ENCODE data around the gene FBXO11.

The FBXO11 gene

DNA sequence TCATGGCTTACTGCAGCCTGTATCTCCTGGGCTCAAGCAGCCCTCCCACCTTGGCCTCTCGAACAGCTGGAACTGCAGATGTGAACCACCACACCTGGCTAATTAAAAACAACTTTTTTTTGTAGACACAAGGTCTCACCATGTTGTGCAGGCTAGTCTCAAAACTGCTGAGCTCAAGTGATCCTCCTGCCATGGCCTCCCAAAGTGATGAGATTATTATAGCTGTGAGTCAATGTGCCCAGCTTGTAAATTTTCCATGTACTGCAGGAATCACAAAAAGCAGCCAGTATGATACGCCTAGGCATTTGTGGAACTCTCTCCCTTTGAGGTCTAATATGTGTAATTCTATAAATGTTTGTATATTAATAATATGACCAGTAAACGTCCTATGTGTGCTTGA, 63.5 kb downstream of the FBXO11 start:
- no peak overlapping the region for H3K27ac Mint-ChIP-seq
- peaks cover 11% of the 10 kb centered on the region for H3K36me3 Mint-ChIP-seq
- no peaks in the 10 kb centered on the region for H3K27me3 Mint-ChIP-seq

DNA sequence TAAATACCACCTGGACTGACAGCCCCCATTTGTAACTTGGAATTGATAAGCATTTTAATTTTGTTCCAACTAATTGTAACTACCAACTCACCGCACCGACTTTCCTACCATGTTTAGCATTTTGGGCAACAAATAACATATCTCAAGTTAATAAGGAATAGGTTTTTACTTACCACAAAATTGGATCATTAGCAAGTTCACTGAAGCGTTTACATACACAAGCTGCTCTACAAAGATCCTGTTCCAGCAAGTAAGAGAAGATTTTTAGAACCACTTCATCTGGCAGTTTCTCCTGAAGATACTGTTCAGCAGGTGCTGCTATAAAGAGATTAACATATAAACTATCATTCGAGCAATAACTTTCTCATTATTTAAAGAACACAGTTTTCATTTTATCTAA, 67.6 kb downstream of the FBXO11 start:
- Mint-ChIP-seq H3K36me3 (peaks cover 25% of the 10 kb centered on the region), H3K27me3 (no peaks in the 10 kb centered on the region), H3K4me1 (peaks cover 5% of the 10 kb centered on the region), H3K9me3 (no peaks in the 10 kb centered on the region), H3K4me3 (no peak overlapping the region), H3K27ac (no peak overlapping the region)
- ATAC-seq = no peak

More for the DNA sequence above, 63.5 kb downstream of the FBXO11 start:
- Mint-ChIP-seq H3K4me1 (peaks cover 25% of the 10 kb centered on the region), H3K9me3 (no peaks in the 10 kb centered on the region), H3K4me3 (no peak overlapping the region)
- ATAC-seq = no peak

DNA sequence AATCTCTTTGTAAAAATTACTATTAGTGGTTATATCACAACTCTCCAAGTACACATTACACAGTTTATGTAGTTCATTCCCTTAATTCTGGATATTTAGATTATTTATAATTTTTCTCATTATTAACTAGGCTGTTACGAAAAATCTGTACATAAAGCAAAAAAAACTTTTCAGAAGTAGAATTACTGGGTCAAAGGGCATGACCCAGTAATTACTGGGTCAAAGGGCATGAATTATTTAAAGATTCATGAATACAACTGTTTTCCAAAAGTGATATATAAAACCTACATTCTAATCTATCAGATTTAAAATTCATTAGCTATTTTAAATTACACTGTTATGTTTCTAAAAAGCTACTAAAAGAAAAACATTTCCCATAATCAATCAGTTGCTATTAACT, 68.0 kb downstream of the FBXO11 start:
- Mint-ChIP-seq H3K9me3 (no peaks in the 10 kb centered on the region), H3K27me3 (no peaks in the 10 kb centered on the region), H3K4me3 (no peak overlapping the region), H3K4me1 (peaks cover under 1% of the 10 kb centered on the region), H3K36me3 (peaks cover 25% of the 10 kb centered on the region), H3K27ac (no peak overlapping the region)
- ATAC-seq = no peak

DNA sequence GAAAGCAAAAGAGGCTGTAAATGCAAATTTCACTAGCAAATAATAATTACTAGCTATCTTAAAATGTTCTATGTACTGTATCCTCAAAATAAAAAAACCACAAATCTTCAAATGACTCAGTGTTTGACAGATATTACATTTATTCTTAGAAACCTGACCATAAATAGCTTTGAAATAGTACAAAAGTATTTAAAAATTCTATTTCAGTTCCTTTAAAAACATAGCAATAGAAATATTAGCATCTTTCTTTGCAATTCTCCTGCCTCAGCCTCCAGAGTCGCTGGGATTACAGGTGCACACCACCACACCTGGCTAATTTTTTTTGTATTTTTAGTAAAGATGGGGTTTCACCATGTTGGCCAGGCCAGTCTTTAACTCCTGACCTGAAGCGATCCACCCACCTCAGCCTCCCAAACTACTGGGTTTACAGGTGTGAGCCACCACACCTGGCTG, 72.8 kb downstream of the FBXO11 start:
- no peaks in the 10 kb centered on the region for H3K4me1 Mint-ChIP-seq
- no peak overlapping the region for H3K27ac Mint-ChIP-seq
- H3K27me3 Mint-ChIP-seq = no peaks in the 10 kb centered on the region
- H3K9me3 Mint-ChIP-seq = no peaks in the 10 kb centered on the region
- peaks cover 39% of the 10 kb centered on the region for H3K36me3 Mint-ChIP-seq
- peak; percentile 47 for ATAC-seq
- H3K4me3 Mint-ChIP-seq = no peak overlapping the region

DNA sequence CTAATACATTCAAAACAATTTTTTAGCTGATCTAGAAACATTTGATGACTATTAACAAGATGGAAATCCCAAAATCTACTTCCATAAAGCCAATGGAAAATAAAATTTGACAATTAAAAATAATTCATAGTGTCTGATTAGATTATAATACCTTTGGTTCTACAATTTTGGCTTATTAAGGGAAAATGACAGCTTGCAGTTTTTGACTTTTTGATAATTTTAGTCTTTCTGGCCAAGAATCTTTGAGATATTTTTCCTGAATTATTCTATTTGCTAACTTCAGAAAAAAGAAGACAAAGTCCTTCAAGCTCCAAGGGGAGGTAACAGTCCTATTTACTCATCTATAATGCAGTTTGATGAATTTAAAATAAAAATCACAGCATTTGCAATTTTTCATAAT, 83.8 kb downstream of the FBXO11 start:
- Mint-ChIP-seq H3K4me3 (no peak overlapping the region), H3K4me1 (peaks cover 7% of the 10 kb centered on the region), H3K36me3 (peaks cover 38% of the 10 kb centered on the region), H3K27me3 (no peaks in the 10 kb centered on the region), H3K9me3 (no peaks in the 10 kb centered on the region), H3K27ac (no peak overlapping the region)
- ATAC-seq = no peak

DNA sequence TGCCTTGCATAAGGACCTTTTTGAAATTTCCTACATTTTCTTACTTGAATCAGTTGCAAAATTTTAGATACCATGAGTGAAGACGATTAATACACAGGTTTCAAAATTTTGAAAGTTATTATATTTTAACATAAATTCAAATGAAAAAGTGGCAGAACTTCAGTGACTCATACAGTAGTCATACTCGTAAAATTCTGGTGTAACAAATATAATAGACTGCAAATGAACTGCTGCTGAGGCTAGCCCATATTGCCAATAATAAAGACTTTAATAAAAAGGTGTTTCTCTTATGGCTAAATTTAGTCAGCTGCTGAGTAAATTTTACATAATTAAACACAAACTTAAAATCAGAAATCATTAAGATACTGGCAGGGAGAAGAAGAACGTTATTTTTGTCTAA, 86.5 kb downstream of the FBXO11 start:
- no peak for ATAC-seq
- Mint-ChIP-seq H3K9me3 (no peaks in the 10 kb centered on the region), H3K27me3 (no peaks in the 10 kb centered on the region), H3K27ac (no peak overlapping the region), H3K4me3 (no peak overlapping the region), H3K4me1 (peaks cover 24% of the 10 kb centered on the region), H3K36me3 (peaks cover 51% of the 10 kb centered on the region)

DNA sequence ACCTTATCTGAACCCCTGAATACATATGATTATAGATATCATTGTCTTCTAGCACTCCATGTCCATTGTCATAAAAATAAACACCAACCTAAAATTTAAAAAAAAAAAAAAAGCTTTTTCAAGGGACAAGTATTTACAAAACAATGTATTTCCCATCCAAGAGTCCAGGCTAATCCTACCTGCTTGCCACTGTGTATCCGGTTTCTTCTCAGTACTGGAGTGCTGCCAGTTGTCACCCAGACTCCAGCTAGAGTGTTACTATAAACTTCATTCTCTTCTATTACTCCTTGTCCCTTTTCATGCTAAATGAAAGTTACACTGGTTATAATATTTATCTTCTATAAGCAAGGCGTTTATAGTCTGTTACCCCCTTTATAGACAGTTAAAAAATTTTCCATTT, 87.5 kb downstream of the FBXO11 start:
- Mint-ChIP-seq H3K4me3 (no peak overlapping the region), H3K27ac (peak overlapping the region; percentile 44), H3K27me3 (no peaks in the 10 kb centered on the region)

DNA sequence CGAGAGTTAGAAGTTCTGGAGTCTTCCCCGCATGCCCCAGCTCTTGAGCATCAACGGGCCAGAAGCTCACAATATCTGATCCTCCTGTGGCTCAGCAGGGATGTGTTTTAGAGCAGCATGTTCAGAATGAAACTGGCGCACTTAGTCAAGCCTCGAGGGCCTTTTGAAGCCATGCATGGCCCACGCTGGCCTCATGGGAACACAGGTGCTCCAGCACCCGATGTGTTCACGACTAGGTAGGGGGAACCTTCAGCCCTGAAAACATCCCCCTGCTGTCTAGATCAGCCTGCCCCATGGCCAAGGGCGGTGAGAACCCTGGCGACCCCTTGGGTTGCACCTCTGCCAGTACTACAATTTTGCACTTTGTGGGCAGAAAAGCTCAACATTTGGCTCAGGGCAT, 90.5 kb downstream of the FBXO11 start:
- peak; percentile 94 for ATAC-seq
- Mint-ChIP-seq H3K36me3 (peaks cover 72% of the 10 kb centered on the region), H3K27me3 (no peaks in the 10 kb centered on the region), H3K4me1 (peaks cover 33% of the 10 kb centered on the region), H3K4me3 (no peak overlapping the region), H3K27ac (peak overlapping the region; percentile 71), H3K9me3 (no peaks in the 10 kb centered on the region)

More for the DNA sequence above, 87.5 kb downstream of the FBXO11 start:
- Mint-ChIP-seq H3K36me3 (peaks cover 53% of the 10 kb centered on the region), H3K4me1 (peaks cover 24% of the 10 kb centered on the region), H3K9me3 (no peaks in the 10 kb centered on the region)
- no peak for ATAC-seq

DNA sequence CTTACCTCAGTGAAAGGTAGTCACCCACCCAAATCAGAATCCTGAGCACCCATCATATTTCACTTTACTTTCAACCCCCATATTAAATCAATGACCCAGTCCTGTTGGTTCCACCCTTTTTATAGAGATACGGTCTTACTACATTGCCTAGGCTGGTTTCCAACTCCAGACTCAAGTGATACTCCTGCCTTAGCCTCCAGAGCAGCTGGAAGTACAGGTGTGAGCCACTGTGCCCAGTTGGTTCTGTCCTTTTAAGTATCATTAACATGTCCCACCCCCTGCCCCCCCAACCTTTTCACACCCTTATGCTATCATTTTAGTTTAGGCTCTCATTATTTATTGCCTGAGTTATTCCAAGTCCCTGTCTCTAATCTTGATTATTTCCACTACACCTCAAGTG, 94.6 kb downstream of the FBXO11 start:
- Mint-ChIP-seq H3K4me1 (peaks cover 18% of the 10 kb centered on the region), H3K36me3 (peaks cover 66% of the 10 kb centered on the region), H3K9me3 (no peaks in the 10 kb centered on the region), H3K4me3 (no peak overlapping the region), H3K27me3 (no peaks in the 10 kb centered on the region), H3K27ac (peak overlapping the region; percentile 67)
- ATAC-seq = no peak

DNA sequence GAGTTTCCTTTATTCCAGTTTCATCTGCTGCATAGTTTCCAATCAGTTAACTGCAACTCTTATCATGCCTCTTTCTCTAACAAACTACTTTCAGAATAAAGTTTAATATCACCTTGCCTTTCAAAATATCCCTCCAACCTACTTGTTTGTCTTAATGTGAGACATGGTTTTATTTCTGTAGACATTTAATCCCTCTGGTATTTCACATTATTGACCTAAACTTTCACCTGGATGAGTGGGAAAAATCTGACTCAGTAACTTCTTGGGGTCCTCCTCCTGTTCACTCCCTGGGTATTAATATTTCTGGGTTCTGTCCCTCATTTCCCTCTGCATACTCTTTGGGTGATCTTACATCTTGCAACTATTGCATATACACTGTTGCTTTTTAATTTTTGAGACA, 95.4 kb downstream of the FBXO11 start:
- ATAC-seq = no peak
- Mint-ChIP-seq H3K36me3 (peaks cover 67% of the 10 kb centered on the region), H3K9me3 (no peaks in the 10 kb centered on the region), H3K27ac (peak overlapping the region; percentile 67), H3K4me1 (peaks cover 10% of the 10 kb centered on the region), H3K4me3 (no peak overlapping the region), H3K27me3 (no peaks in the 10 kb centered on the region)

DNA sequence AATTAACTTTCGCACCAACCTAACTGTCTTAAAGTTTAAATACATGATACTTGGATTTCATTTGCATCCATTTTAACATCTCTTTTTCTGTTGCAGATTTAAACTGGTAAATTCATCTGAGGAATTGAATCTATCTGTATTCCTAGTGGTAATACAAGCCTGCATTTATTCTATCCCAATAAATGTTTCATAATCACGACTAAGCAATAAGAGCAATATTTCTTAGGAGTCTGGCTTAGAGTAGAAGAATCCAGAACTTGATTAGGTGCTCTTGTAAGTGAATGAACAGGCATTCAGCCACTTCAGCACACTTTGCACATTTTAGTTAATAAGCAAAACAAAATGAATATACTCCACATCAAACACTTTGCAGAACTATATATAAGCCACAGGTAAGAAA, 96.4 kb downstream of the FBXO11 start:
- no peaks in the 10 kb centered on the region for H3K9me3 Mint-ChIP-seq
- no peak for ATAC-seq
- no peaks in the 10 kb centered on the region for H3K27me3 Mint-ChIP-seq
- H3K27ac Mint-ChIP-seq = no peak overlapping the region
- H3K36me3 Mint-ChIP-seq = peaks cover 70% of the 10 kb centered on the region
- peaks cover 10% of the 10 kb centered on the region for H3K4me1 Mint-ChIP-seq
- H3K4me3 Mint-ChIP-seq = no peak overlapping the region

DNA sequence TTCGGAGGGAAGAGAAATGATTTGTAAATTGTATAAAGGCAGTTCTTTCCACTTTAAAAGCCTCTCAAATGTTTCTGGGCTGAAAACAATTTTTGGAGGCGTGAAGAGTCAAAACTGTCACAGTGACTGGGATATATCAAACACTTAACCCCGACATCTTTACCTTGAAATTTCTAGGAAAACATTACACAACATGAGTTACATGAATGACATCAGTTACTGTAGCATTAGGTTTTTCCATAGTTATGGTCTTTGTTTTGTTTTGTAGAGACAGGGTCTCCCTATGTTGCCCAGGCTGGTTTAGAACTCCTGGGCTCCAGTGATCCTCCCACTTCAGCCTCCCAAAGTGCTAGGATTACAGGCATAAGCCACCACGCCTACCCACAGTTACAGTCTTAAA, 97.7 kb downstream of the FBXO11 start:
- Mint-ChIP-seq H3K9me3 (no peaks in the 10 kb centered on the region), H3K4me3 (no peak overlapping the region), H3K36me3 (peaks cover 73% of the 10 kb centered on the region), H3K4me1 (peaks cover 10% of the 10 kb centered on the region), H3K27ac (no peak overlapping the region), H3K27me3 (no peaks in the 10 kb centered on the region)
- no peak for ATAC-seq

DNA sequence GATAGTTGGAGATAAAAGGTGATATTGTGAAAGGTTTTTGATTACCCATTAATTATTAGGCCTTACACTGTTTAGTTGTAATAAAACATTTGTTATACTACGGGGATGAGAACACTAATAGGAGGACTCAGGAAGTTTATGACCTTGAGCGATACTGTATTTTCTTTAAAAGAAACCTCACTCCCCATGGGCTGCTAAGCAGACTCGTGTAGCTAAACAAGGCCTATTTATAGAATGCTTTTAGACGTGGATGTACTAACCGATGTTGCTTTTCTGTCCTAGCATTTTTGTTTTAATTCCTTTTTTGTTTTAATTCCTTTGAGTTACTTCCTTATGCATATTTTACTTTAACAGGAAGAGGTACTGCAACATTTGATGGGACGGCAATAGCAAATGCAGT, 100.4 kb downstream of the FBXO11 start:
- H3K9me3 Mint-ChIP-seq = peaks cover 4% of the 10 kb centered on the region
- H3K4me1 Mint-ChIP-seq = no peaks in the 10 kb centered on the region
- H3K4me3 Mint-ChIP-seq = no peak overlapping the region
- H3K36me3 Mint-ChIP-seq = peaks cover 60% of the 10 kb centered on the region
- no peak for ATAC-seq
- H3K27ac Mint-ChIP-seq = no peak overlapping the region
- H3K27me3 Mint-ChIP-seq = no peaks in the 10 kb centered on the region

DNA sequence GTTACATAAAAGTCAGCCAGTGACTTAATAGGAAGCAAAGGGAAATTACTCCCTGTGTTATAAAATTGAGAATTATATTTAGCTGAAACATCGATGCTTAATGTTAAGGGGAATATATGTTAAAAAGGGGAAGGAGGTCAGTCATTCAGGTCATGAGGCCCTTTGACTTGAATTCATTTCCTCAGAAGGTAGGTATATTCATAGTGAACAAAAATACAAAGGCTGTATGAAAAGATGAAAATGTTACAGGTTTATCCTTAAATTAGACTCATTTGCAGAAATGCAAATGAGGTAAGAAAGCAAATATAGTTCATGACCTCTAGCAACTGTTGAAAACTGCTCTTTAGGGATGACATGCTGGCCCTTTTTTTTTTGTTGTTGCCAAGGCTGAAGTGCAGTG, 102.5 kb downstream of the FBXO11 start:
- no peak overlapping the region for H3K27ac Mint-ChIP-seq
- H3K4me3 Mint-ChIP-seq = no peak overlapping the region
- no peak for ATAC-seq
- peaks cover 4% of the 10 kb centered on the region for H3K9me3 Mint-ChIP-seq
- peaks cover 75% of the 10 kb centered on the region for H3K36me3 Mint-ChIP-seq
- H3K4me1 Mint-ChIP-seq = no peaks in the 10 kb centered on the region
- no peaks in the 10 kb centered on the region for H3K27me3 Mint-ChIP-seq

DNA sequence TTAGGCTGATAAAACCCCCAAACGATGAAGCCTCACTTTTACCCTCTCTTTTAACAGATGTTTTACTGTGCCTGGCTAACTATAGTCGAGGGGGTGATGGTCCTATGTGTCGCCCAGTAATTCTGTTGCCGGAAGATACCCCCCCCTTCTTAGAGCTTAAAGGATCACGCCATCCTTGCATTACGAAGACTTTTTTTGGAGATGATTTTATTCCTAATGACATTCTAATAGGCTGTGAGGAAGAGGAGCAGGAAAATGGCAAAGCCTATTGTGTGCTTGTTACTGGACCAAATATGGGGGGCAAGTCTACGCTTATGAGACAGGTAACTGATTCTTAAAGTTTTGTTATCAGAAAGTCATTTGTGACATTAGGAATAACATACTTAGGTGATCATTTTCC, 102.9 kb downstream of the FBXO11 start:
- H3K4me3 Mint-ChIP-seq = no peak overlapping the region
- H3K36me3 Mint-ChIP-seq = peaks cover 79% of the 10 kb centered on the region
- no peaks in the 10 kb centered on the region for H3K4me1 Mint-ChIP-seq
- ATAC-seq = no peak
- no peaks in the 10 kb centered on the region for H3K27me3 Mint-ChIP-seq
- peaks cover 4% of the 10 kb centered on the region for H3K9me3 Mint-ChIP-seq
- no peak overlapping the region for H3K27ac Mint-ChIP-seq

DNA sequence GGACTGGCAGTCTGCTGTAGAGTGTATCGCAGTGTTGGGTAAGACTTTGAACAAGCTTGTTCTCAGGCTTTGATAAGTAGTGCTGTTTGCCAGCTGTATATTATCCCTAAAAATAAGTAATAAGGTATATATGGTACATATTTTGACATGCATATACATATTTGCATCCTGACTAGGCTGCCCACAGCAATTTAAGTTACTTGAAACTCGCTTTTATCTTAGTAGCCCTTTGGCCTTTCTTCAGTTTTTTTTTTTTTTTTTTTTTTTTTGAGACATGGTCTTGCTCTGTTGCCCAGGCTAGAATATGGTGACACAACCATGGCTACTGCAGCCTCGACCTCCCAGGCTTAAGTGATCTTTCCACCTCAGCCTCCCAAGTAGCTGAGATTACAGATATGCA, 105.2 kb downstream of the FBXO11 start:
- H3K27me3 Mint-ChIP-seq = no peaks in the 10 kb centered on the region
- no peak overlapping the region for H3K4me3 Mint-ChIP-seq
- peaks cover 4% of the 10 kb centered on the region for H3K9me3 Mint-ChIP-seq
- no peak overlapping the region for H3K27ac Mint-ChIP-seq
- no peak for ATAC-seq
- H3K4me1 Mint-ChIP-seq = no peaks in the 10 kb centered on the region
- peaks cover 83% of the 10 kb centered on the region for H3K36me3 Mint-ChIP-seq

DNA sequence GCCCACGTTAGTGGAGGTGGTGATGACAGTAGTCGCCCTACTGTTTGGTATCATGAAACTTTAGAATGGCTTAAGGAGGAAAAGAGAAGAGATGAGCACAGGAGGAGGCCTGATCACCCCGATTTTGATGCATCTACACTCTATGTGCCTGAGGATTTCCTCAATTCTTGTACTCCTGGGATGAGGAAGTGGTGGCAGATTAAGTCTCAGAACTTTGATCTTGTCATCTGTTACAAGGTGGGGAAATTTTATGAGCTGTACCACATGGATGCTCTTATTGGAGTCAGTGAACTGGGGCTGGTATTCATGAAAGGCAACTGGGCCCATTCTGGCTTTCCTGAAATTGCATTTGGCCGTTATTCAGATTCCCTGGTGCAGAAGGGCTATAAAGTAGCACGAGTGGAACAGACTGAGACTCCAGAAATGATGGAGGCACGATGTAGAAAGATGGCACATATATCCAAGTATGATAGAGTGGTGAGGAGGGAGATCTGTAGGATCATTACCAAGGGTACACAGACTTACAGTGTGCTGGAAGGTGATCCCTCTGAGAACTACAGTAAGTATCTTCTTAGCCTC, 107.2 kb downstream of the FBXO11 start:
- H3K27me3 Mint-ChIP-seq = no peaks in the 10 kb centered on the region
- no peak overlapping the region for H3K4me3 Mint-ChIP-seq
- peaks cover 78% of the 10 kb centered on the region for H3K36me3 Mint-ChIP-seq
- H3K4me1 Mint-ChIP-seq = no peaks in the 10 kb centered on the region
- no peak overlapping the region for H3K27ac Mint-ChIP-seq
- H3K9me3 Mint-ChIP-seq = peaks cover 4% of the 10 kb centered on the region
- no peak for ATAC-seq

Measured in stimulated activated memory B cell treated with anti-CD40 and anti-IgM and Interleukin-4, amounts not matched to agents 10 μg/mL and 1 μg/mL and 100 μg/mL, for 72 hours (primary cell).